Ishikawa (cell line): Measurements from ENCODE around the gene ATP4B.

Experiments
- CEBPB ChIP-seq: IDR thresholded peaks from 2 replicates; pipeline ENCODE4 v1.6.1; 2012
- CREB1 ChIP-seq: IDR thresholded peaks from 2 replicates; pipeline ENCODE4 v1.6.1; 2012; ENCODE audit warnings: low read depth
- EGR1 ChIP-seq: IDR thresholded peaks from 2 replicates; pipeline ENCODE4 v1.6.1; 2012
- EP300 ChIP-seq: IDR thresholded peaks from 2 replicates; pipeline ENCODE4 v1.6.1; 2012; ENCODE audit warnings: borderline replicate concordance
- FOXM1 ChIP-seq: IDR thresholded peaks from 2 replicates; pipeline ENCODE4 v1.6.1; 2012; ENCODE audit warnings: low read depth, borderline replicate concordance
- RAD21 ChIP-seq: IDR thresholded peaks from 2 replicates; pipeline ENCODE4 v1.6.1; 2012; ENCODE audit warnings: low read depth
- TAF1 ChIP-seq: IDR thresholded peaks from 2 replicates; pipeline ENCODE4 v1.6.1; 2012; ENCODE audit warnings: low read depth, mild to moderate bottlenecking
- TCF12 ChIP-seq: IDR thresholded peaks from 2 replicates; pipeline ENCODE4 v1.6.1; 2012; ENCODE audit warnings: low read depth
- YY1 ChIP-seq: IDR thresholded peaks from 2 replicates; pipeline ENCODE4 v1.6.1; 2012; ENCODE audit warnings: low read depth
- ZBTB7A ChIP-seq: IDR thresholded peaks from 2 replicates; pipeline ENCODE4 v1.6.1; 2012; ENCODE audit warnings: low read depth
- TF ChIP-seq, protein P1 (sequence below): IDR thresholded peaks from 2 replicates; pipeline ENCODE4 v1.6.1; 2012; ENCODE audit warnings: low read depth, mild to moderate bottlenecking
- TF ChIP-seq, protein P2 (sequence below): IDR thresholded peaks from 2 replicates; pipeline ENCODE4 v1.6.1; 2012
- TF ChIP-seq, protein P3 (sequence below): IDR thresholded peaks from 2 replicates; pipeline ENCODE4 v1.6.1; 2012

DNA sequence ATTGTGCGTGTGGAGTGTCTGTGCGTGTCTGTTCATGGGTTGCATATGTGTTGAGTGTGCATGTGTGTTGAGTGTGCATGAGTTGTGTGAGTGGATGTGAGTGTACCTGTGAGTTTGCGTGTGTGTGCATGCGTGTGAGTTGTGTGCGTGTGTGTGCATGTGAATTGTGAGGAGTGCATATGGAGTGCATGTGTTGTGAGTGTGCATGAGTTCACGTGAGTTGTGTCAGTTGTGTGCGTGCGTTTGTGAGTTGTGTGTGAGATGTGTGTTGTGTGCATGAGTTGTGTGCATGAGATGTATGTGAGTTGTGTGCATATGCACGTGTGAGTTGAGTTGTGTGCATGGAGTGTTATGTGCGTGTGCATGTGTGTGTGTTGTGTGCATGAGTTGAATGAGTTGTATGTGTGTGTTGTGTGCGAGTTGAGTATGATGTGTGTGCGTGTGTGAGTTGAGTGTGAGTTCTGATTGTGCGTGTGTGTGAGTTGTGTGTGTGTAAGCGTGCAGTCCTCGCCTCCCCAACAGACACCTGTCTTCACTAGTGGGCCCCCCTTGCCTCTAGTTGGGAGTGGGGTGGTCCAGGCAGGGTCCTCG is 44.1 kb downstream of the ATP4B start:
- TF ChIP-seq, protein P1, sequence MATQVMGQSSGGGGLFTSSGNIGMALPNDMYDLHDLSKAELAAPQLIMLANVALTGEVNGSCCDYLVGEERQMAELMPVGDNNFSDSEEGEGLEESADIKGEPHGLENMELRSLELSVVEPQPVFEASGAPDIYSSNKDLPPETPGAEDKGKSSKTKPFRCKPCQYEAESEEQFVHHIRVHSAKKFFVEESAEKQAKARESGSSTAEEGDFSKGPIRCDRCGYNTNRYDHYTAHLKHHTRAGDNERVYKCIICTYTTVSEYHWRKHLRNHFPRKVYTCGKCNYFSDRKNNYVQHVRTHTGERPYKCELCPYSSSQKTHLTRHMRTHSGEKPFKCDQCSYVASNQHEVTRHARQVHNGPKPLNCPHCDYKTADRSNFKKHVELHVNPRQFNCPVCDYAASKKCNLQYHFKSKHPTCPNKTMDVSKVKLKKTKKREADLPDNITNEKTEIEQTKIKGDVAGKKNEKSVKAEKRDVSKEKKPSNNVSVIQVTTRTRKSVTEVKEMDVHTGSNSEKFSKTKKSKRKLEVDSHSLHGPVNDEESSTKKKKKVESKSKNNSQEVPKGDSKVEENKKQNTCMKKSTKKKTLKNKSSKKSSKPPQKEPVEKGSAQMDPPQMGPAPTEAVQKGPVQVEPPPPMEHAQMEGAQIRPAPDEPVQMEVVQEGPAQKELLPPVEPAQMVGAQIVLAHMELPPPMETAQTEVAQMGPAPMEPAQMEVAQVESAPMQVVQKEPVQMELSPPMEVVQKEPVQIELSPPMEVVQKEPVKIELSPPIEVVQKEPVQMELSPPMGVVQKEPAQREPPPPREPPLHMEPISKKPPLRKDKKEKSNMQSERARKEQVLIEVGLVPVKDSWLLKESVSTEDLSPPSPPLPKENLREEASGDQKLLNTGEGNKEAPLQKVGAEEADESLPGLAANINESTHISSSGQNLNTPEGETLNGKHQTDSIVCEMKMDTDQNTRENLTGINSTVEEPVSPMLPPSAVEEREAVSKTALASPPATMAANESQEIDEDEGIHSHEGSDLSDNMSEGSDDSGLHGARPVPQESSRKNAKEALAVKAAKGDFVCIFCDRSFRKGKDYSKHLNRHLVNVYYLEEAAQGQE, result no peak
- TF ChIP-seq, protein P2, sequence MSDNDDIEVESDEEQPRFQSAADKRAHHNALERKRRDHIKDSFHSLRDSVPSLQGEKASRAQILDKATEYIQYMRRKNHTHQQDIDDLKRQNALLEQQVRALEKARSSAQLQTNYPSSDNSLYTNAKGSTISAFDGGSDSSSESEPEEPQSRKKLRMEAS, result no peak
- TF ChIP-seq EP300, result no peak
- TF ChIP-seq ZBTB7A, result no peak
- TF ChIP-seq RAD21, result no peak
- TF ChIP-seq CREB1, result no peak
- no peak for TF ChIP-seq TCF12
- no peak for TF ChIP-seq EGR1
- TF ChIP-seq, protein P3, sequence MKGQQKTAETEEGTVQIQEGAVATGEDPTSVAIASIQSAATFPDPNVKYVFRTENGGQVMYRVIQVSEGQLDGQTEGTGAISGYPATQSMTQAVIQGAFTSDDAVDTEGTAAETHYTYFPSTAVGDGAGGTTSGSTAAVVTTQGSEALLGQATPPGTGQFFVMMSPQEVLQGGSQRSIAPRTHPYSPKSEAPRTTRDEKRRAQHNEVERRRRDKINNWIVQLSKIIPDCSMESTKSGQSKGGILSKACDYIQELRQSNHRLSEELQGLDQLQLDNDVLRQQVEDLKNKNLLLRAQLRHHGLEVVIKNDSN, result no peak
- TF ChIP-seq FOXM1, result no peak
- no peak for TF ChIP-seq YY1
- no peak for TF ChIP-seq TAF1
- no peak for TF ChIP-seq CEBPB
